Kidney glomerular epithelial cell (primary cell): ENCODE data around the gene SIRT3.
"Not testable (repeated sequence)": the region's sequence is repeated elsewhere in the genome, so short reads cannot be mapped to it uniquely, and the experiment has no call there.

Experiments used
- DNase-seq: peaks from one replicate; lab custom pipeline; 2025; lab: John Stamatoyannopoulos, UW

SIRT3 gene

GRCh38 chr11:270451-271318 lies 34.5 kb upstream of the SIRT3 start:
- no peak for DNase-seq

- DNase-seq = no peak
Measured at GRCh38 chr11:269146-269890, 33.2 kb upstream of the SIRT3 start.

- DNase-seq = not testable (repeated sequence)
Measured at GRCh38 chr11:268716-269145, 32.6 kb upstream of the SIRT3 start.

- no peak for DNase-seq
Measured at GRCh38 chr11:267491-267994, 31.4 kb upstream of the SIRT3 start.

- DNase-seq = no peak
Measured at GRCh38 chr11:266676-267439, 30.7 kb upstream of the SIRT3 start.

GRCh38 chr11:261624-262023 lies 25.5 kb upstream of the SIRT3 start:
- DNase-seq = no peak

GRCh38 chr11:259413-259812 lies 23.3 kb upstream of the SIRT3 start:
- DNase-seq = no peak

- DNase-seq = no peak
Measured at GRCh38 chr11:257766-258493, 21.8 kb upstream of the SIRT3 start.

GRCh38 chr11:256952-257737 lies 21.0 kb upstream of the SIRT3 start:
- no peak for DNase-seq

- DNase-seq = no peak
Measured at GRCh38 chr11:255816-256215, 19.7 kb upstream of the SIRT3 start.

GRCh38 chr11:255176-255575 lies 19.0 kb upstream of the SIRT3 start:
- DNase-seq = no peak

- no peak for DNase-seq
Measured at GRCh38 chr11:253886-254270, 17.7 kb upstream of the SIRT3 start.

GRCh38 chr11:253160-253885 lies 17.2 kb upstream of the SIRT3 start:
- DNase-seq = no peak

GRCh38 chr11:252666-253065 lies 16.5 kb upstream of the SIRT3 start:
- DNase-seq = no peak

- DNase-seq = no peak
Measured at GRCh38 chr11:251550-251949, 15.4 kb upstream of the SIRT3 start.

GRCh38 chr11:250740-251299 lies 14.7 kb upstream of the SIRT3 start:
- DNase-seq = no peak

GRCh38 chr11:250274-250673 lies 14.1 kb upstream of the SIRT3 start:
- no peak for DNase-seq

GRCh38 chr11:249062-249461 lies 12.9 kb upstream of the SIRT3 start:
- DNase-seq = no peak

- DNase-seq = no peak
Measured at GRCh38 chr11:244376-244775, 8.2 kb upstream of the SIRT3 start.

- DNase-seq = no peak
Measured at GRCh38 chr11:241634-242033, 5.5 kb upstream of the SIRT3 start.
